ENCODE results near the gene PDIA6.

DNA sequence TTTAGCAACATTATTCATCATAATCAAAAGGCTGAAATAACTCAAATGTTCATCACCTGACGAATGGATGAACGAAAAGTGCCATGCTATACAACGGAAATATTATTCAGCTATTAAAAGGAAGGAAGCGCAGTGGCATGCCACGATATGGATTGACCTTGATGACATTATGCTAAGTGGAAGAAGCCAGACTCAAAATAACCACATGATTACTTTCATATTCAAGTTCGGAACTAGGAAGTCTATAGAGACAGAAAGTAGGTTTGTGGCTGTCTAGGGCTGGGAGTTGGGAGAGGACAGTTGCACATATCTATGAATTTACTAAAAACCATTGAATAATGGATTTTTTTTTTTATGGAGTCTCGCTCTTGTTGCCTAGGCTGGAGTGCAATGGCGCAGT is 13.4 kb upstream of the PDIA6 start:
- no peak for TF ChIP-seq EZH2 (IDR thresholded peaks at IDR 0.05; ENCODE audit: borderline replicate concordance, low read length)
- TF ChIP-seq, protein P1, sequence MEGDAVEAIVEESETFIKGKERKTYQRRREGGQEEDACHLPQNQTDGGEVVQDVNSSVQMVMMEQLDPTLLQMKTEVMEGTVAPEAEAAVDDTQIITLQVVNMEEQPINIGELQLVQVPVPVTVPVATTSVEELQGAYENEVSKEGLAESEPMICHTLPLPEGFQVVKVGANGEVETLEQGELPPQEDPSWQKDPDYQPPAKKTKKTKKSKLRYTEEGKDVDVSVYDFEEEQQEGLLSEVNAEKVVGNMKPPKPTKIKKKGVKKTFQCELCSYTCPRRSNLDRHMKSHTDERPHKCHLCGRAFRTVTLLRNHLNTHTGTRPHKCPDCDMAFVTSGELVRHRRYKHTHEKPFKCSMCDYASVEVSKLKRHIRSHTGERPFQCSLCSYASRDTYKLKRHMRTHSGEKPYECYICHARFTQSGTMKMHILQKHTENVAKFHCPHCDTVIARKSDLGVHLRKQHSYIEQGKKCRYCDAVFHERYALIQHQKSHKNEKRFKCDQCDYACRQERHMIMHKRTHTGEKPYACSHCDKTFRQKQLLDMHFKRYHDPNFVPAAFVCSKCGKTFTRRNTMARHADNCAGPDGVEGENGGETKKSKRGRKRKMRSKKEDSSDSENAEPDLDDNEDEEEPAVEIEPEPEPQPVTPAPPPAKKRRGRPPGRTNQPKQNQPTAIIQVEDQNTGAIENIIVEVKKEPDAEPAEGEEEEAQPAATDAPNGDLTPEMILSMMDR (IDR thresholded peaks at IDR 0.05; ENCODE audit: low read length) = no peak
